SK-N-MC (cell line): ENCODE results near the gene MYO9A.

Source experiments
- EZH2 ChIP-seq: fragments of 200-600 bp; sonication (generic); IDR thresholded peaks from one replicate; pipeline ENCODE4 v1.6.1; 2017; ENCODE audit warnings: antibody characterized with exemption
- FOXP2 ChIP-seq: optimal IDR thresholded peaks from 2 replicates; pipeline ENCODE3; 2011; ENCODE audit warnings: mild to moderate bottlenecking, moderate library complexity; ENCODE audit not compliant: insufficient read depth; ENCODE audit errors: extremely low read length, control extremely low read depth
- POLR2AphosphoS5 ChIP-seq: IDR thresholded peaks from 2 replicates; pipeline ENCODE4 v1.6.1; 2012; ENCODE audit warnings: mild to moderate bottlenecking, low read depth, low read length, borderline replicate concordance

DNA sequence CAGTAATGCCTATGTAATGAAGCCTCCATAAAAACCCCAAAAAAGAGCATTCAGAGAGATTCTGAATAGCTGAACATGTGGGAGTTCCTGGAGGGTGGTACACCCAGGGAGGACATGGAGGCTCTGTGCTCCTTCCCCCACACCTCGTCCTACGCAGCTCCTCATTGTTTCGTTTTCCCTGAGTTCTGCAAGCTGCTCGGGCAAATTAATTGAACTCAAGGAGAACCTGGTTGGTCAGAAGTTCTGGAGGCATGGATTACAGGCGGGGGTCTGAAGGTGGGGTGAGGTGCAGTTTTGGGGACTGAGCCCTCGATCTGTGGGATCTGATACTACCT is 142.2 kb downstream of the MYO9A start:
- TF ChIP-seq EZH2, result no peak
- no peak for TF ChIP-seq POLR2AphosphoS5
- TF ChIP-seq FOXP2, result no peak
